Gastrocnemius medialis (tissue), 4 donors: Measurements from ENCODE around the gene HECTD4. TPM values are rescaled to one million over a fixed set of nuclear protein-coding genes. Genes with fewer than 3 reads are reported as not detected.
A peak's percentile ranks its signal among the peaks of the same experiment; 100 is the strongest.
"Not testable (repeated sequence)": the region's sequence is repeated elsewhere in the genome, so short reads cannot be mapped to it uniquely, and the experiment has no call there.

ENCODE experiments used
- ATAC-seq, 2 donors: fragments of 150-250 bp; one replicate each; pipeline ENCODE4 v1.9.1; 2016
- DNase-seq, 2 donors: peaks; one replicate each; pipeline ENCODE4 v3.0.0-alpha.2; 2019
- H3K27ac ChIP-seq, 4 donors: fragments of 200-600 bp; sonication (generic); 1 replicate in 1 of 4; 2 replicates in 3 of 4; pipeline ENCODE4 v1.5.1; 2016 to 2018; ENCODE audit warnings: mild to moderate bottlenecking in 2 of 4, moderate library complexity in 1 of 4
- H3K27me3 ChIP-seq, 3 donors: fragments of 200-600 bp; sonication (generic) in 2 of 3; 1 replicate in 1 of 3; 2 replicates in 2 of 3; pipeline versions ENCODE4 v1.5.1 to v1.6.0; 2016 to 2019; ENCODE audit warnings: mild to moderate bottlenecking in 1 of 3, moderate library complexity in 1 of 3
- H3K36me3 ChIP-seq, 2 donors: fragments of 200-600 bp; sonication (generic) in 1 of 2; one replicate each; pipeline ENCODE4 v1.5.1; 2017 to 2018
- H3K4me1 ChIP-seq, 2 donors: fragments of 200-600 bp; sonication (generic) in 1 of 2; one replicate each; pipeline ENCODE4 v1.5.1; 2016 to 2017; ENCODE audit warnings: mild to moderate bottlenecking in 2 of 2
- H3K4me3 ChIP-seq, 4 donors: fragments of 200-600 bp; sonication (generic) in 3 of 4; 1 replicate in 1 of 4; 2 replicates in 3 of 4; pipeline ENCODE4 v1.5.1; 2016 to 2019; ENCODE audit warnings: mild to moderate bottlenecking in 2 of 4
- H3K9me3 ChIP-seq, 3 donors: fragments of 200-600 bp; sonication (generic) in 2 of 3; 1 replicate in 1 of 3; 2 replicates in 2 of 3; pipeline ENCODE4 v1.5.1; 2016 to 2019
- POLR2A ChIP-seq, 2 donors: fragments of 450-650 bp; IDR thresholded peaks; one replicate each; pipeline ENCODE4 v1.6.1; 2017; ENCODE audit warnings: antibody characterized with exemption in 2 of 2, mild to moderate bottlenecking in 2 of 2, moderate library complexity in 2 of 2
- in situ Hi-C, 4 donors: fragments of 200-750 bp; cut with MboI; loops; one replicate each; pipeline versions ENCODE4 v1.15.0 to v1.8.0; 2017; ENCODE audit warnings: low sequenced_read_pairs in 4 of 4
- intact Hi-C: fragments of 100-400 bp; cut with DNase I; formaldehyde crosslinking; loops from one replicate; pipeline ENCODE4 v1.15.1; 2023; ENCODE audit warnings: low total_unique reads
- total RNA-seq, 4 donors: library from RNA; depleted of rRNA; stranded (reverse); fragments of >200 nt; gene quantifications; one replicate each; pipeline versions ENCODE4 v1.1.0 to v1.2.3, GENCODE V29; 2016
- TF ChIP-seq, protein P1 (sequence below), 5 experiments: fragments of 450-650 bp in 3 of 5; fragments of 200-600 bp in 2 of 5; sonication (generic) in 2 of 5; IDR thresholded peaks in 4 of 5; conservative IDR thresholded peaks in 1 of 5; 1 replicate in 4 of 5; 2 replicates in 1 of 5; pipeline ENCODE4 v1.5.1; 2016 to 2019; ENCODE audit warnings: antibody characterized with exemption in 5 of 5, mild to moderate bottlenecking in 3 of 5, moderate library complexity in 3 of 5

Gene HECTD4
- total RNA-seq, 4 donors from 2014 or later: 12.9 to 23.3 (median 16.8) TPM

DNA sequence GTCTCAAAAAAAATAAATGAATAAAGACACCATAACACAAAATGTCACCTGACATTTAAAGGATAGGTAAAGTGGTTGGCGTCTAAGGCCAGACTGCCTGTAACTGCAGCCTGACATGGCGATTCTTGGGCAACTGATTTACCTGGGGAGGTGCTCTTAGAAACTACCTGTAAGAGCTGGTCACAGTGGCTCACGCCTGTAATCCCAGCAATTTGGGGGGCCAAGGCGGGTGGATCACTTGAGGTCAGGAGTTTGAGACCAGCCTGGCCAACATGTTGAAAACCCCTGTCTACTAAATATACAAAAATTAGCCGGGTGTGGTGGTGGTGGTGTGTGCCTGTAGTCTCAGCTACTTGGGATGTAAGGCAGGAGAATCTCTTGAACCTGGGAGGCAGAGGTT lies 18.8 kb upstream of the HECTD4 start:
- no peaks in the 10 kb centered on the region for H3K9me3 ChIP-seq
- intact Hi-C loops: no loop called here
- TF ChIP-seq, protein P1, sequence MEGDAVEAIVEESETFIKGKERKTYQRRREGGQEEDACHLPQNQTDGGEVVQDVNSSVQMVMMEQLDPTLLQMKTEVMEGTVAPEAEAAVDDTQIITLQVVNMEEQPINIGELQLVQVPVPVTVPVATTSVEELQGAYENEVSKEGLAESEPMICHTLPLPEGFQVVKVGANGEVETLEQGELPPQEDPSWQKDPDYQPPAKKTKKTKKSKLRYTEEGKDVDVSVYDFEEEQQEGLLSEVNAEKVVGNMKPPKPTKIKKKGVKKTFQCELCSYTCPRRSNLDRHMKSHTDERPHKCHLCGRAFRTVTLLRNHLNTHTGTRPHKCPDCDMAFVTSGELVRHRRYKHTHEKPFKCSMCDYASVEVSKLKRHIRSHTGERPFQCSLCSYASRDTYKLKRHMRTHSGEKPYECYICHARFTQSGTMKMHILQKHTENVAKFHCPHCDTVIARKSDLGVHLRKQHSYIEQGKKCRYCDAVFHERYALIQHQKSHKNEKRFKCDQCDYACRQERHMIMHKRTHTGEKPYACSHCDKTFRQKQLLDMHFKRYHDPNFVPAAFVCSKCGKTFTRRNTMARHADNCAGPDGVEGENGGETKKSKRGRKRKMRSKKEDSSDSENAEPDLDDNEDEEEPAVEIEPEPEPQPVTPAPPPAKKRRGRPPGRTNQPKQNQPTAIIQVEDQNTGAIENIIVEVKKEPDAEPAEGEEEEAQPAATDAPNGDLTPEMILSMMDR (IDR thresholded peaks at IDR 0.05 in 4 of 5, conservative IDR thresholded peaks at IDR 0.05 in 1 of 5): no peak
- no peak for TF ChIP-seq POLR2A (IDR thresholded peaks at IDR 0.05)
- no peak for DNase-seq
- H3K27me3 ChIP-seq: no peaks in the 10 kb centered on the region
- no peak overlapping the region for H3K27ac ChIP-seq
- no peak for ATAC-seq
- H3K4me3 ChIP-seq: no peak overlapping the region
- H3K36me3 ChIP-seq: peaks cover 0 to 20% of the 10 kb centered on the region in 2 donors
- in situ Hi-C loops: loop anchor here in 1 of 4 donors (25.0 kb wide), 1 partner anchor 289 kb away; the partner anchor contains the start of gene NAA25
- no peaks in the 10 kb centered on the region for H3K4me1 ChIP-seq

DNA sequence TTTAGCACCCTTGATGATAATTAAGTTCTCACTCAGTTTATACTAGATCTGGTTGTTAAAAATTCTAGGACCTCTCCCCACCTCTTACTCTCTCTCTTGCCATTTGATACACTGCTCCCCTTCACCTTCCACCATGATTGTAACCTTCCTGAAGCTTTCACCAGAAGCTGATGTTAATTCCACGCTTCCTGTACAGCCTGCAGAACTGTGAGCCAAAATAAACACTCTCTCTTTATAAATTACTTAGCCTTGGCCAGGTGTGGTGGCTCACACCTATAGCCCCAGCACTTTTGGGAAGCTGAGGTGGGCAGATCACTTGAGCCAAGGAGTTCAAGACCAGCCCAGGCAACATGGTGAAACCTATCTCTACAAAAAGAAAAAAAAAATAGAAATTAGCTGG lies 11.1 kb upstream of the HECTD4 start:
- Histone ChIP-seq H3K27me3 (no peaks in the 10 kb centered on the region), H3K4me3 (no peak overlapping the region), H3K9me3 (no peaks in the 10 kb centered on the region), H3K27ac (peak overlapping the region in 1 of 4 donors; percentile 30), H3K4me1 (no peaks in the 10 kb centered on the region), H3K36me3 (no peaks in the 10 kb centered on the region)
- no peak for ATAC-seq
- in situ Hi-C loops (loop anchor here in 3 of 4 donors (10.0 to 25.0 kb wide), 3 partner anchors 106 to 181 kb away; no protein-coding TSS in a partner anchor), intact Hi-C loops (no loop called here)
- TF ChIP-seq, protein P1 (IDR thresholded peaks at IDR 0.05 in 4 of 5, conservative IDR thresholded peaks at IDR 0.05 in 1 of 5): no peak
- TF ChIP-seq POLR2A (IDR thresholded peaks at IDR 0.05): no peak
- no peak for DNase-seq

DNA sequence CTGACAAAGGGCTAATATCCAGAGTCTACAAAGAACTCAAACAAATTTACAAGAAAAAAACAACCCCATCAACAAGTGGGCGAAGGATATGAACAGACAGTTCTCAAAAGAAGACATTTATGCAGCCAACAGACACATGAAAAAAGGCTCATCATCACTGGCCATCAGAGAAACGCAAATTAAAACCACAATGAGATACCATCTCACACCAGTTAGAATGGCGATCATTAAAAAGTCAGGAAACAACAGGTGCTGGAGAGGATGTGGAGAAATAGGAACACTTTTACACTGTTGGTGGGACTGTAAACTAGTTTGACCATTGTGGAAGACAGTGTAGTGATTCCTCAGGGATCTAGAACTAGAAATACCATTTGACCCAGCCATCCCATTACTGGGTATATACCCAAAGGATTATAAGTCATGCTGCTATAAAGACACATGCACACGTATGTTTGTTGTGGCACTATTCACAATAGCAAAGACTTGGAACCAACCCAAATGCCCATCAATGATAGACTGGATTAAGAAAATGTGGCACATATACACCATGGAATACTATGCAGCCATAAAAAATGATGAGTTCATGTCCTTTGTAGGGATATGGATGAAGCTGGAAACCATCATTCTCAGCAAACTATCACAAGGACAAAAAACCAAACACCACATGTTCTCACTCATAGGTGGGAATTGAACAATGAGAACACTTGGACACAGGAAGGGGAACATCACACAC lies 7.9 kb upstream of the HECTD4 start:
- H3K4me1 ChIP-seq, H3K27me3 ChIP-seq, ATAC-seq, H3K27ac ChIP-seq, H3K36me3 ChIP-seq, H3K9me3 ChIP-seq, H3K4me3 ChIP-seq, DNase-seq: not testable (repeated sequence)
- in situ Hi-C loops (loop anchor here (10.0 to 25.0 kb wide), 4 partner anchors 103 to 445 kb away; no protein-coding TSS in a partner anchor), intact Hi-C loops (loop anchor here (10.0 kb wide), 1 partner anchor 265 kb away; the partner anchor contains the start of gene TRAFD1)

DNA sequence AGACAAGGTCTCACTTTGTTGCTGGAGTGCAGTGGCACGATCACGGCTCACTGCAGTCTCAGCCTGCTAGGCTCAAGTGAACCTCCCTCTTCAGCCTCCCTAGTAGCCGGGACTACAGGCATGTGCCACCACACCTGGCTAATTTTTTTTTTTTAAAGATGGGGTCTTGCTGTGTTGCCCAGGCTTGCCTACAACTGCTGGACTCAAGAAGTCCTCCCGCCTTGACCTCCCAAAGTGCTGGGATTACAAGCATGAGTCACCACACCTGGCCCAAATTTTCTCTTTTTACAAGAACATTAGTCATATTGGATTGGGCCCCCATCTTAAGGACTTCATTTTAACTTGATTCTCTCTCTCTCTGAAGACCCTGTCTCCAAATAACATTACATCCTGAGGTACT lies 7.0 kb upstream of the HECTD4 start:
- Histone ChIP-seq H3K4me1 (peaks cover 0 to 5% of the 10 kb centered on the region in 2 donors), H3K27me3 (no peaks in the 10 kb centered on the region), H3K9me3 (no peaks in the 10 kb centered on the region), H3K4me3 (no peak overlapping the region), H3K36me3 (no peaks in the 10 kb centered on the region), H3K27ac (no peak overlapping the region)
- in situ Hi-C loops (loop anchor here (10.0 to 25.0 kb wide), 4 partner anchors 102 to 444 kb away; no protein-coding TSS in a partner anchor), intact Hi-C loops (loop anchor here (10.0 kb wide), 1 partner anchor 264 kb away; the partner anchor contains the start of gene TRAFD1)
- ATAC-seq (no peak), DNase-seq (no peak)
- no peak for TF ChIP-seq POLR2A (IDR thresholded peaks at IDR 0.05)
- TF ChIP-seq, protein P1 (IDR thresholded peaks at IDR 0.05 in 4 of 5, conservative IDR thresholded peaks at IDR 0.05 in 1 of 5): no peak

DNA sequence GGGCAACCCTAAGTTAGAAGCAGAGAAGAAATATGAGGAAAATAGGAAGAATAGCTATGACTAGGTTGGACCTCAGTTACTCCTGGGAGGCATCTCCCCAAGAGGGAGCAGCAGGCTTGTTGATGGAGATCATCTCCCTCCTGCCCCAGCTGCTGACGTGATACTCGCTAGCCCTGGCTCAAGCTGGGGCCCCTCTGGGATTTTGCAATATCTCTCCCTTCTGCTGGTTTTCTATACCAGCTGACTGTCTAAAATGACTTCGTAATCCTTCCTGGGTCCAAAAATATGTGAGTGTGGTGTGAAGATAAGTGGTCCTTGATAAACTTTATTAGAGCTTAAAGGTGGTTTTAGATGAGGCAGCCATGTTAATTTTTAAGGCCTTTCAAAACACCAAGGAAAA lies 4.5 kb upstream of the HECTD4 start:
- intact Hi-C loops (loop anchor here (2.0 to 10.0 kb wide), 3 partner anchors 104 to 262 kb away; partner anchors contain the start of gene TRAFD1), in situ Hi-C loops (loop anchor here (10.0 to 25.0 kb wide), 4 partner anchors 99 to 442 kb away; no protein-coding TSS in a partner anchor)
- no peak for ATAC-seq
- Histone ChIP-seq H3K27me3 (no peaks in the 10 kb centered on the region), H3K9me3 (no peaks in the 10 kb centered on the region), H3K4me3 (no peak overlapping the region), H3K36me3 (no peaks in the 10 kb centered on the region), H3K4me1 (peaks cover 0 to 5% of the 10 kb centered on the region in 2 donors), H3K27ac (no peak overlapping the region)
- TF ChIP-seq POLR2A (IDR thresholded peaks at IDR 0.05): no peak
- TF ChIP-seq, protein P1 (IDR thresholded peaks at IDR 0.05 in 4 of 5, conservative IDR thresholded peaks at IDR 0.05 in 1 of 5): no peak
- DNase-seq: no peak
